H1 (cell line): ENCODE measurements around the gene ABHD14A.

Experiments used
- ASH2L ChIP-seq: fragments of 200-600, 300-600 bp; sonication (generic); IDR thresholded peaks from one replicate; pipeline ENCODE4 v1.7.1; 2017; ENCODE audit warnings: low read length
- ATF3 ChIP-seq: IDR thresholded peaks from 2 replicates; pipeline ENCODE4 v1.6.1; 2011; ENCODE audit warnings: low read depth, mild to moderate bottlenecking, low read length; ENCODE audit not compliant: insufficient read depth
- CBX5 ChIP-seq: fragments of 300-800, 300-1000 bp; sonication (generic); IDR thresholded peaks from 2 replicates; pipeline ENCODE4 v1.7.1; 2016; ENCODE audit warnings: antibody characterized with exemption, low read length, low read depth
- CTCF ChIP-seq, 3 experiments: IDR thresholded peaks; 1 replicate in 2 of 3; 2 replicates in 1 of 3; pipeline versions ENCODE4 v1.5.1 to v1.6.1; 2011; ENCODE audit warnings: low read length in 3 of 3, mild to moderate bottlenecking in 3 of 3, inconsistent platforms in 2 of 3, low read depth in 1 of 3, moderate library complexity in 1 of 3; ENCODE audit not compliant: insufficient read depth in 1 of 3; ENCODE audit errors: control extremely low read depth in 1 of 3
- E2F6 ChIP-seq: IDR thresholded peaks from 2 replicates; pipeline ENCODE4 v1.6.1; 2012; ENCODE audit warnings: inconsistent platforms
- EGR1 ChIP-seq: IDR thresholded peaks from 2 replicates; pipeline ENCODE4 v1.6.1; 2011; ENCODE audit warnings: low read depth, low read length, borderline replicate concordance
- EP300 ChIP-seq, 2 experiments: IDR thresholded peaks; 1 replicate in 1 of 2; 2 replicates in 1 of 2; pipeline ENCODE4 v1.6.1; 2011 to 2012; ENCODE audit warnings: low read depth in 2 of 2, low read length in 2 of 2, mild to moderate bottlenecking in 2 of 2, borderline replicate concordance in 1 of 2, inconsistent platforms in 1 of 2, moderate library complexity in 1 of 2
- KDM5A ChIP-seq: fragments of 200-600 bp; IDR thresholded peaks from 2 replicates; pipeline ENCODE4 v1.7.1; 2012; ENCODE audit warnings: mild to moderate bottlenecking, low read length, inconsistent platforms, mixed read lengths
- MAX ChIP-seq: IDR thresholded peaks from 2 replicates; pipeline ENCODE4 v1.6.1; 2012; ENCODE audit warnings: inconsistent platforms
- POLR2A ChIP-seq, 2 experiments: IDR thresholded peaks; 1 replicate in 1 of 2; 2 replicates in 1 of 2; pipeline ENCODE4 v1.6.1; 2011; ENCODE audit warnings: low read depth in 2 of 2, low read length in 2 of 2, mild to moderate bottlenecking in 2 of 2; ENCODE audit errors: control extremely low read depth in 1 of 2
- TAF1 ChIP-seq: IDR thresholded peaks from 2 replicates; pipeline ENCODE4 v1.6.1; 2011; ENCODE audit warnings: mild to moderate bottlenecking, low read depth, low read length
- USF2 ChIP-seq: IDR thresholded peaks from 2 replicates; pipeline ENCODE4 v1.6.1; 2011; ENCODE audit warnings: low read length, improper control_type of control experiment
- YY1 ChIP-seq: IDR thresholded peaks from 2 replicates; pipeline ENCODE4 v1.6.1; 2011; ENCODE audit warnings: low read depth, mild to moderate bottlenecking, low read length

GRCh38 chr3:52025453-52025852 lies 50.6 kb downstream of the ABHD14A start:
- no peak for TF ChIP-seq POLR2A (IDR thresholded peaks at IDR 0.05; ENCODE audit: control extremely low read depth in 1 of 2, low read depth in 2 of 2, low read length in 2 of 2)
- TF ChIP-seq MAX: no peak
- TF ChIP-seq EGR1: no peak
- no peak for TF ChIP-seq ATF3
- TF ChIP-seq YY1: no peak
- no peak for TF ChIP-seq E2F6
- no peak for TF ChIP-seq CTCF (IDR thresholded peaks at IDR 0.05; ENCODE audit: control extremely low read depth in 1 of 3, insufficient read depth in 1 of 3, low read depth in 1 of 3, low read length in 3 of 3)
- TF ChIP-seq KDM5A: no peak
- no peak for TF ChIP-seq EP300 (IDR thresholded peaks at IDR 0.05; ENCODE audit: borderline replicate concordance in 1 of 2, low read depth in 2 of 2, low read length in 2 of 2)
- no peak for TF ChIP-seq CBX5
- no peak for TF ChIP-seq TAF1
- TF ChIP-seq ASH2L: no peak
- TF ChIP-seq USF2: no peak
